HepG2 (cell line): Measurements from ENCODE around the gene FLAD1. TPM values are rescaled to one million over a fixed set of nuclear protein-coding genes. Genes with fewer than 3 reads are reported as not detected.

ENCODE experiments used
- ATAC-seq: fragments of 200-7000 bp; cut with Tn5 transposase; 3 replicates; pipeline ENCODE4 v1.9.1; 2020; ENCODE audit warnings: mild to moderate bottlenecking, moderate library complexity
- BruUV-seq: library from RNA; stranded (reverse); fragments of 400-500 nt; replicated peaks from 2 replicates; lab custom pipeline; 2021; lab: Mats Ljungman, UMichigan
- CTCF ChIA-PET: fragments of 300-600 bp; formaldehyde crosslinking; extraction: SDS; loops from one replicate; lab custom pipeline; 2021; ENCODE audit warnings: low total read pairs, inconsistent platforms, low intra/inter-chr PET ratio; lab: Yijun Ruan, JAX
- POLR2A ChIA-PET: fragments of 350-600 bp; sonication (Branson Sonifier 250); formaldehyde crosslinking; loops from one replicate; lab custom pipeline; 2020; ENCODE audit warnings: antibody characterized with exemption, inconsistent platforms; lab: Yijun Ruan, JAX
- DNase-seq: peaks from one replicate; pipeline ENCODE4 v3.0.0-alpha.2; 2015; ENCODE audit warnings: low spot score
- FAIRE-seq: peaks from 3 replicates; lab custom pipeline; 2011; peaks lifted over from hg19 to GRCh38; lab: Jason Lieb, UNC
- H2AFZ ChIP-seq: one replicate; pipeline ENCODE4 v1.6.1; 2011; ENCODE audit warnings: low read length, inconsistent platforms
- H3K27ac ChIP-seq: fragments of 300-600 bp; 3 replicates; pipeline ENCODE4 v1.8.0; 2011; ENCODE audit warnings: mixed run types, mild to moderate bottlenecking, mixed read lengths, low read length, inconsistent platforms; ENCODE audit not compliant: insufficient read depth; ENCODE audit errors: extremely low read length
- H3K27me3 ChIP-seq, 2 experiments: fragments of 200-600 bp in 1 of 2; 2 replicates in 1 of 2; 3 replicates in 1 of 2; pipeline versions ENCODE4 v1.6.0 to v1.8.0; 2011; ENCODE audit warnings: low read length in 2 of 2, mild to moderate bottlenecking in 2 of 2, moderate library complexity in 2 of 2, inconsistent platforms in 1 of 2; ENCODE audit not compliant: insufficient read depth in 2 of 2, control insufficient read depth in 1 of 2
- H3K36me3 ChIP-seq, 2 experiments: fragments of 200-600 bp in 1 of 2; replicated peaks in 1 of 2; 2 replicates in 1 of 2; 3 replicates in 1 of 2; pipeline versions ENCODE4 v1.5.1 to v1.8.0; 2011; ENCODE audit warnings: low read length in 2 of 2, inconsistent platforms in 1 of 2; ENCODE audit not compliant: insufficient read depth in 2 of 2, control insufficient read depth in 1 of 2
- H3K4me1 ChIP-seq: 2 replicates; pipeline ENCODE4 v1.5.1; 2012; ENCODE audit warnings: low read length, inconsistent platforms; ENCODE audit not compliant: insufficient read depth
- H3K4me2 ChIP-seq: 2 replicates; pipeline ENCODE4 v1.6.0; 2011; ENCODE audit warnings: low read depth, low read length, inconsistent platforms
- H3K4me3 ChIP-seq, 3 experiments: fragments of 200-600 bp in 1 of 3; sonication (generic), shearing (Covaris generic) in 1 of 3; replicated peaks in 1 of 3; 2 replicates each; pipeline ENCODE4 v1.5.1; 2011 to 2016; ENCODE audit warnings: low read length in 3 of 3, inconsistent platforms in 2 of 3, low read depth in 2 of 3, mild to moderate bottlenecking in 2 of 3, control low read depth in 1 of 3, mixed read lengths in 1 of 3; ENCODE audit not compliant: insufficient read depth in 1 of 3
- H3K79me2 ChIP-seq: one replicate; pipeline ENCODE4 v1.6.1; 2011; ENCODE audit warnings: low read length, inconsistent platforms; ENCODE audit not compliant: insufficient read depth
- H3K9ac ChIP-seq: 2 replicates; pipeline ENCODE4 v1.6.0; 2011; ENCODE audit warnings: mild to moderate bottlenecking, low read depth, low read length, inconsistent platforms; ENCODE audit not compliant: insufficient read depth
- H3K9me3 ChIP-seq: 2 replicates; pipeline ENCODE4 v1.5.1; 2012; ENCODE audit warnings: mild to moderate bottlenecking, low read length
- H4K20me1 ChIP-seq: 2 replicates; pipeline ENCODE4 v1.6.0; 2011; ENCODE audit warnings: inconsistent platforms, mild to moderate bottlenecking, low read length, moderate library complexity; ENCODE audit not compliant: insufficient read depth
- FOXP4 ChIP-seq: sonication (generic); formaldehyde crosslinking; IDR thresholded peaks from 2 replicates; pipeline ENCODE4 v1.4.0; 2020; ENCODE audit warnings: missing genetic modification reagents
- KAT7 ChIP-seq: IDR thresholded peaks from 2 replicates; pipeline ENCODE4 v1.6.1; 2018; ENCODE audit warnings: borderline replicate concordance, missing compliant biosample characterization
- KDM4B ChIP-seq: sonication (generic); formaldehyde crosslinking; IDR thresholded peaks from 2 replicates; pipeline ENCODE4 v1.4.0; 2020; ENCODE audit warnings: missing genetic modification reagents
- MLX ChIP-seq: IDR thresholded peaks from 2 replicates; pipeline ENCODE4 v1.6.1; 2016
- NR2F2 ChIP-seq: IDR thresholded peaks from 2 replicates; pipeline ENCODE4 v1.6.1; 2012; ENCODE audit warnings: low read depth, inconsistent platforms, borderline replicate concordance
- RFX3 ChIP-seq: IDR thresholded peaks from 2 replicates; pipeline ENCODE4 v1.6.1; 2016; ENCODE audit warnings: missing biosample characterization, missing genetic modification reagents
- ZBTB33 ChIP-seq: sonication (generic); formaldehyde crosslinking; IDR thresholded peaks from 2 replicates; pipeline ENCODE4 v1.4.0; 2020; ENCODE audit warnings: missing genetic modification reagents
- ZC3H13 ChIP-seq: sonication (generic); formaldehyde crosslinking; IDR thresholded peaks from 2 replicates; pipeline ENCODE4 v1.8.1; 2023; ENCODE audit warnings: mild to moderate bottlenecking, missing genetic modification reagents, moderate library complexity
- ZFYVE20 ChIP-seq: sonication (generic); formaldehyde crosslinking; IDR thresholded peaks from 2 replicates; pipeline ENCODE4 v1.8.0; 2023; ENCODE audit warnings: low read depth, mild to moderate bottlenecking, moderate library complexity, missing genetic modification reagents, borderline replicate concordance
- ZNF136 ChIP-seq: sonication (generic); formaldehyde crosslinking; IDR thresholded peaks from 2 replicates; pipeline ENCODE4 v1.8.1; 2022; ENCODE audit warnings: low read depth, mild to moderate bottlenecking, moderate library complexity, missing genetic modification reagents
- ZNF232 ChIP-seq: sonication (generic); formaldehyde crosslinking; IDR thresholded peaks from 2 replicates; pipeline ENCODE4 v1.4.0; 2020; ENCODE audit warnings: missing genetic modification reagents, borderline replicate concordance
- ZNF44 ChIP-seq: sonication (generic); formaldehyde crosslinking; IDR thresholded peaks from 2 replicates; pipeline ENCODE4 v1.5.1; 2020; ENCODE audit warnings: mild to moderate bottlenecking, missing genetic modification reagents
- ZNF562 ChIP-seq: sonication (generic); formaldehyde crosslinking; IDR thresholded peaks from 2 replicates; pipeline ENCODE4 v1.8.0; 2022; ENCODE audit warnings: missing genetic modification reagents, borderline replicate concordance
- ZNF616 ChIP-seq: sonication (generic); formaldehyde crosslinking; IDR thresholded peaks from 2 replicates; pipeline ENCODE4 v1.5.0; 2020; ENCODE audit warnings: low read depth, mild to moderate bottlenecking, missing genetic modification reagents
- WGBS: methylation state at CpG from one replicate; pipeline ENCODE4 v1.1.6; 2017; ENCODE audit warnings: low lambda C conversion rate; 5-methylcytosine and 5-hydroxymethylcytosine counted together
- in situ Hi-C: cut with HindIII; loops from 2 replicates; pipeline ENCODE4 v1.10.0; 2017; ENCODE audit warnings: low pct_unique_long_range_greater_than_20kb; ENCODE audit not compliant: extremely low pct_ligation_motif_present
- intact Hi-C: fragments of 100-400 bp; cut with micrococcal nuclease; formaldehyde crosslinking; loops from one replicate; pipeline ENCODE4 v1.10.0; 2022; ENCODE audit not compliant: unreplicated experiment
- polyA plus RNA-seq, 8 experiments: library from polyadenylated mRNA; depleted of rRNA in 3 of 8; stranded (reverse) in 7 of 8; unstranded in 1 of 8; fragments of >200 nt; fragmentation: Illumina TruSeq in 4 of 8; extraction: Trizol in 4 of 8; gene quantifications; 2 replicates each; pipeline versions ENCODE4 v1.2.1 to v1.2.3, GENCODE V29; 2011 to 2016; ENCODE audit warnings: low read depth in 4 of 8, missing spikeins in 1 of 8, mixed read lengths in 1 of 8; ENCODE audit not compliant: insufficient read depth in 1 of 8
- total RNA-seq, 5 experiments: library from RNA; depleted of rRNA; stranded (reverse); fragments of >200 nt; fragmentation: Illumina TruSeq; extraction: Trizol; gene quantifications; 2 replicates each; pipeline ENCODE4 v1.2.3, GENCODE V29; 2016; ENCODE audit warnings: low read depth in 1 of 5
- TF ChIP-seq, protein P1 (sequence below): sonication (generic); formaldehyde crosslinking; IDR thresholded peaks from 2 replicates; pipeline ENCODE4 v1.4.0; 2020; ENCODE audit warnings: missing genetic modification reagents
- TF ChIP-seq, protein P2 (sequence below): sonication (generic); formaldehyde crosslinking; IDR thresholded peaks from 2 replicates; pipeline ENCODE4 v1.8.1; 2023; ENCODE audit warnings: missing genetic modification reagents, inconsistent platforms, borderline replicate concordance

Gene FLAD1
- total and polyA plus RNA-seq, 2 of the 13 experiments (the other 11 are each of a cell fraction or from before 2014, with no cell fraction given): 25.9 to 32.8 TPM

DNA sequence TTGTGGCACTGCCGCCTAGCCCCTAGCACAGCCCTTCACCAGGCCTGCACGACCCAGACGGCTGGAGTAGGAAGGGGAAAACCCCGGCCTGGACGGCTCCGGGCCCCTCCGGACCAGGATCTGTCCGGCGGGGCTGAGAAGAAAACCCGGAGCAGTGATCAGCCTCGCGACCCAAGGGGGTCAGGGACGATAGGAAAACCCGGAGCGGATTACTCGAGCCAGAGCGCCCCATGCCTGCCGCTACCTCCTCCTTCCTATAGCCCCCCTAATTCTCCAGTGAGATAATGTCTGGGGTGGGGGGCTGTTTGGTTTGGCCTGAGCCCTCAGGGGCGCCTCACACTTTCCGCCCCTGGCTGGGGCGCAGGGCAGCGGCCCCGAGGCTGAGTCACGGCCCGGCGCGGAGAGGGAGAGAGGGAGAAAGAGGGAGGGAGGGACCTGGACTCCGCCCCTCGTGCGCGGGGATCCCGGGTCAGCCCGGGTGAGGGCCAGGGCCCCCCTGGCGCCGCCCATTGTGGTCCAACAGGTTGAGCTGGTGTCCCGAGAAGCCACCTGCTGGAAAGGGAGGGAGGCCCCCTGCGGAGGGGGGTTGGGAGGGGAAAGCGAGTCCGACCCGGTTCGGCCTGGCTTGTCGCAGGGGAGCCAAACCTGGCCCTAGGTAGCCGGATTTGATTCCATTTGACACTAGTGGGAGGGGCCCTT is 17.7 kb downstream of the FLAD1 start:
- peak overlapping the region; percentile 83 for H3K9ac ChIP-seq
- ATAC-seq (peak; percentile 68), DNase-seq (peak; percentile 93), FAIRE-seq (peak; percentile 70)
- peaks cover 20% of the 10 kb centered on the region for H3K79me2 ChIP-seq
- intact Hi-C loops: loop anchor here (1.0 to 5.0 kb wide), 4 partner anchors 16 to 444 kb away; partner anchors contain the start of genes PYGO2 and UBE2Q1
- H4K20me1 ChIP-seq: no peaks in the 10 kb centered on the region
- in situ Hi-C loops: no loop called here
- POLR2A ChIA-PET: interaction anchor here (0.6 to 6.7 kb wide), 27 partner anchors 7 to 441 kb away, joined by 3 to 90 read pairs (median 6); partner anchors contain the start of genes ADAM15, FLAD1, LENEP and PBXIP1
- no TSS peak for BruUV-seq
- peaks cover 37% of the 10 kb centered on the region for H3K4me1 ChIP-seq
- H3K9me3 ChIP-seq: no peaks in the 10 kb centered on the region
- CTCF ChIA-PET: interaction anchor here (1.8 to 6.8 kb wide), 2 partner anchors 17 to 83 kb away, joined by 4 to 54 read pairs; no protein-coding TSS in a partner anchor
- H3K27me3 ChIP-seq: no peaks in the 10 kb centered on the region; a peak in 1 of 5 replicates
- H3K36me3 ChIP-seq: no peaks in the 10 kb centered on the region
- peak overlapping the region; percentile 100 for H3K4me2 ChIP-seq
- H2AFZ ChIP-seq: no peak overlapping the region
- peak overlapping the region; percentile 70 to 86 (median 84) for H3K4me3 ChIP-seq
- 0% methylated on average over 8 of the region's 43 CpGs for WGBS
- H3K27ac ChIP-seq: peak overlapping the region; percentile 97
- TF ChIP-seq, protein P1, sequence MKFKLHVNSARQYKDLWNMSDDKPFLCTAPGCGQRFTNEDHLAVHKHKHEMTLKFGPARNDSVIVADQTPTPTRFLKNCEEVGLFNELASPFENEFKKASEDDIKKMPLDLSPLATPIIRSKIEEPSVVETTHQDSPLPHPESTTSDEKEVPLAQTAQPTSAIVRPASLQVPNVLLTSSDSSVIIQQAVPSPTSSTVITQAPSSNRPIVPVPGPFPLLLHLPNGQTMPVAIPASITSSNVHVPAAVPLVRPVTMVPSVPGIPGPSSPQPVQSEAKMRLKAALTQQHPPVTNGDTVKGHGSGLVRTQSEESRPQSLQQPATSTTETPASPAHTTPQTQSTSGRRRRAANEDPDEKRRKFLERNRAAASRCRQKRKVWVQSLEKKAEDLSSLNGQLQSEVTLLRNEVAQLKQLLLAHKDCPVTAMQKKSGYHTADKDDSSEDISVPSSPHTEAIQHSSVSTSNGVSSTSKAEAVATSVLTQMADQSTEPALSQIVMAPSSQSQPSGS (CRISPR knock-in tag): peak; percentile 47
- peak; percentile 12; the same call in 1 of the 2 replicates for TF ChIP-seq ZNF232 (CRISPR knock-in tag)
- peak; percentile 20 for TF ChIP-seq ZC3H13 (CRISPR knock-in tag)
- no peak for TF ChIP-seq MLX (CRISPR knock-in tag)
- TF ChIP-seq RFX3 (CRISPR knock-in tag): no peak
- peak; percentile 56 for TF ChIP-seq KAT7
- TF ChIP-seq NR2F2: no peak
- no peak for TF ChIP-seq ZFYVE20 (CRISPR knock-in tag)
- TF ChIP-seq ZNF44: no peak
- 0 out of 2 replicates have a peak, but pooled peaks have one; percentile 64 for TF ChIP-seq KDM4B
- TF ChIP-seq ZNF562 (CRISPR knock-in tag): no peak
- peak; percentile 42; the same call in 1 of the 2 replicates for TF ChIP-seq ZBTB33
- TF ChIP-seq, protein P2, sequence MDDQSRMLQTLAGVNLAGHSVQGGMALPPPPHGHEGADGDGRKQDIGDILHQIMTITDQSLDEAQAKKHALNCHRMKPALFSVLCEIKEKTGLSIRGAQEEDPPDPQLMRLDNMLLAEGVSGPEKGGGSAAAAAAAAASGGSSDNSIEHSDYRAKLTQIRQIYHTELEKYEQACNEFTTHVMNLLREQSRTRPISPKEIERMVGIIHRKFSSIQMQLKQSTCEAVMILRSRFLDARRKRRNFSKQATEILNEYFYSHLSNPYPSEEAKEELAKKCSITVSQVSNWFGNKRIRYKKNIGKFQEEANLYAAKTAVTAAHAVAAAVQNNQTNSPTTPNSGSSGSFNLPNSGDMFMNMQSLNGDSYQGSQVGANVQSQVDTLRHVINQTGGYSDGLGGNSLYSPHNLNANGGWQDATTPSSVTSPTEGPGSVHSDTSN (CRISPR knock-in tag): no peak
- no peak for TF ChIP-seq ZNF616 (CRISPR knock-in tag)
- TF ChIP-seq FOXP4 (CRISPR knock-in tag): peak; percentile 65
- peak; percentile 56; the same call in 1 of the 2 replicates for TF ChIP-seq ZNF136
